Keratinocyte (primary cell): ENCODE results near the gene TMEM225B. TPM values are rescaled to one million over a fixed set of nuclear protein-coding genes. Genes with fewer than 3 reads are reported as not detected.

ENCODE experiments used
- DNase-seq: peaks from one replicate; pipeline ENCODE4 v3.0.0-alpha.2; 2011; ENCODE audit warnings: low read depth, missing footprints, low spot score
- FAIRE-seq: peaks from 2 replicates; lab custom pipeline; 2011; peaks lifted over from hg19 to GRCh38; lab: Jason Lieb, UNC
- H2AFZ ChIP-seq: 2 replicates; pipeline ENCODE4 v1.6.0; 2012; ENCODE audit warnings: low read length, control low read depth, inconsistent platforms; ENCODE audit not compliant: control insufficient read depth
- H3K27ac ChIP-seq: 2 replicates; pipeline ENCODE4 v1.5.1; 2011; ENCODE audit warnings: low read length; ENCODE audit not compliant: control insufficient read depth, insufficient read depth
- H3K27me3 ChIP-seq: 3 replicates; pipeline ENCODE4 v1.6.0; 2011; ENCODE audit warnings: low read length; ENCODE audit not compliant: control insufficient read depth, insufficient read depth; ENCODE audit errors: extremely low read depth
- H3K36me3 ChIP-seq, 2 experiments: 2 replicates in 1 of 2; 3 replicates in 1 of 2; pipeline ENCODE4 v1.5.1; 2011; ENCODE audit warnings: low read length in 2 of 2, mild to moderate bottlenecking in 1 of 2; ENCODE audit not compliant: control insufficient read depth in 2 of 2, insufficient read depth in 2 of 2; ENCODE audit errors: extremely low read depth in 1 of 2
- H3K4me1 ChIP-seq: 3 replicates; pipeline ENCODE4 v1.5.1; 2011; ENCODE audit warnings: low read length; ENCODE audit not compliant: control insufficient read depth, insufficient read depth; ENCODE audit errors: extremely low read depth
- H3K4me2 ChIP-seq: 3 replicates; pipeline ENCODE4 v1.6.0; 2011; ENCODE audit warnings: low read depth, low read length; ENCODE audit not compliant: control insufficient read depth, insufficient read depth; ENCODE audit errors: extremely low read depth
- H3K4me3 ChIP-seq, 3 experiments: fragments of 200-600 bp in 1 of 3; sonication (generic) in 1 of 3; 2 replicates in 2 of 3; 3 replicates in 1 of 3; pipeline ENCODE4 v1.5.1; 2011 to 2016; ENCODE audit warnings: low read length in 3 of 3, mild to moderate bottlenecking in 3 of 3, control low read depth in 2 of 3, inconsistent platforms in 1 of 3, low read depth in 1 of 3, mixed read lengths in 1 of 3, mixed run types in 1 of 3, moderate library complexity in 1 of 3; ENCODE audit not compliant: control insufficient read depth in 2 of 3, insufficient read depth in 2 of 3; ENCODE audit errors: extremely low read depth in 1 of 3
- H3K79me2 ChIP-seq: 2 replicates; pipeline ENCODE4 v1.6.0; 2012; ENCODE audit warnings: low read length; ENCODE audit not compliant: control insufficient read depth, insufficient read depth
- H3K9ac ChIP-seq: 3 replicates; pipeline ENCODE4 v1.6.0; 2011; ENCODE audit warnings: low read length; ENCODE audit not compliant: control insufficient read depth, insufficient read depth; ENCODE audit errors: extremely low read depth
- H3K9me1 ChIP-seq: 3 replicates; pipeline ENCODE4 v1.6.0; 2011; ENCODE audit warnings: low read length; ENCODE audit not compliant: control insufficient read depth, insufficient read depth; ENCODE audit errors: extremely low read depth
- H3K9me3 ChIP-seq: 2 replicates; pipeline ENCODE4 v1.5.1; 2012; ENCODE audit warnings: low read depth, low read length; ENCODE audit not compliant: control insufficient read depth
- H4K20me1 ChIP-seq: 3 replicates; pipeline ENCODE4 v1.6.0; 2011; ENCODE audit warnings: low read length; ENCODE audit not compliant: control insufficient read depth, insufficient read depth; ENCODE audit errors: extremely low read depth
- CTCF ChIP-seq, 3 experiments: IDR thresholded peaks in 1 of 3; conservative IDR thresholded peaks in 1 of 3; optimal IDR thresholded peaks in 1 of 3; 2 replicates in 2 of 3; 3 replicates in 1 of 3; pipeline versions ENCODE3 to v1.5.1; 2011; ENCODE audit warnings: low read length in 3 of 3, mild to moderate bottlenecking in 3 of 3, moderate library complexity in 2 of 3, control low read depth in 1 of 3, inconsistent platforms in 1 of 3; ENCODE audit not compliant: insufficient read depth in 2 of 3; ENCODE audit errors: extremely low read depth in 1 of 3
- EZH2 ChIP-seq: IDR thresholded peaks from one replicate; pipeline ENCODE4 v1.6.1; 2012; ENCODE audit warnings: inconsistent platforms, mild to moderate bottlenecking, low read length, moderate library complexity
- dilution Hi-C: fragments of 300-500 bp; cut with MboI; formaldehyde crosslinking; loops from one replicate; pipeline ENCODE4 v1.7.0; 2020; ENCODE audit warnings: low sequenced_read_pairs; ENCODE audit not compliant: extremely low pct_ligation_motif_present
- polyA plus RNA-seq, 5 experiments: library from polyadenylated mRNA; depleted of rRNA in 3 of 5; stranded (reverse) in 3 of 5; stranded (forward) in 1 of 5; unstranded in 1 of 5; fragments of >200 nt; gene quantifications; 1 replicate in 1 of 5; 2 replicates in 3 of 5; 3 replicates in 1 of 5; pipeline versions ENCODE4 v1.2.1 to v1.2.3, GENCODE V29; 2011 to 2012; ENCODE audit warnings: missing spikeins in 2 of 5, low read depth in 1 of 5, low replicate concordance in 1 of 5

Gene TMEM225B
- polyA plus RNA-seq, 1 donor (not counting 4 experiments of a cell fraction or from before 2014, with no cell fraction given) = 0.18 TPM

- Histone ChIP-seq H3K9me1 (peaks cover 2% of the 10 kb centered on the region), H3K4me2 (no peak overlapping the region), H3K4me1 (peaks cover 29% of the 10 kb centered on the region), H3K79me2 (peaks cover 46% of the 10 kb centered on the region), H2AFZ (no peak overlapping the region), H4K20me1 (no peaks in the 10 kb centered on the region), H3K9ac (no peak overlapping the region), H3K9me3 (no peaks in the 10 kb centered on the region), H3K36me3 (peaks cover 58 to 73% of the 10 kb centered on the region in 2 experiments), H3K4me3 (no peak overlapping the region), H3K27ac (no peak overlapping the region), H3K27me3 (no peaks in the 10 kb centered on the region)
- DNase-seq = no peak
- TF ChIP-seq EZH2 (no peak), CTCF (optimal IDR thresholded peaks at IDR 0.05 in 1 of 3, IDR thresholded peaks at IDR 0.05 in 1 of 3, conservative IDR thresholded peaks at IDR 0.05 in 1 of 3; ENCODE audit: extremely low read depth in 1 of 3, insufficient read depth in 2 of 3, low read length in 3 of 3) (no peak)
- FAIRE-seq = no peak
- dilution Hi-C loops = no loop called here
Observed at GRCh38 chr7:99626661-99627060, 28.6 kb downstream of the TMEM225B start.

DNA sequence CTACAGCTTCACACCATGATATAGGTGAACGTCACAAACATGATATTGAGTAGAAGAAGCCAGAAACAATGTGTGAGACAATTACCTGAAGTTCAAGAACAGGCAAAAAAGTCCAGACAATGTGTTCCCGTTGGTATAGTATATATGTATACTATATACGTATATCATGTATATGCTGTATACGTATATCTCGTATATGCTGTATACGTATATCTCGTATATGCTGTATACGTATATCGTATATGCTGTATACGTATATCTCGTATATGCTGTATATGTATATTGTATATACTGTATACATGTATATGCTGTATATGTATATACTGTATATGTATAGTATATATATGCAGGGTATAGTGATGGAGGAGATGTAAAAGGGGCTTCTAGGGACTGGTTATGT lies 29.4 kb downstream of the TMEM225B start:
- Histone ChIP-seq H4K20me1 (no peaks in the 10 kb centered on the region), H3K9ac (no peak overlapping the region), H3K27me3 (no peaks in the 10 kb centered on the region), H3K27ac (no peak overlapping the region), H3K9me1 (peaks cover 2% of the 10 kb centered on the region), H3K4me1 (peaks cover 26% of the 10 kb centered on the region), H3K36me3 (peaks cover 54 to 65% of the 10 kb centered on the region in 2 experiments), H3K4me2 (no peak overlapping the region), H3K4me3 (no peak overlapping the region), H3K9me3 (no peaks in the 10 kb centered on the region), H3K79me2 (peaks cover 47% of the 10 kb centered on the region), H2AFZ (no peak overlapping the region)
- dilution Hi-C loops = no loop called here
- FAIRE-seq (no peak), DNase-seq (no peak)
- TF ChIP-seq EZH2 (no peak), CTCF (optimal IDR thresholded peaks at IDR 0.05 in 1 of 3, IDR thresholded peaks at IDR 0.05 in 1 of 3, conservative IDR thresholded peaks at IDR 0.05 in 1 of 3; ENCODE audit: extremely low read depth in 1 of 3, insufficient read depth in 2 of 3, low read length in 3 of 3) (no peak)
